ENCODE measurements around the gene BIN1.

DNA sequence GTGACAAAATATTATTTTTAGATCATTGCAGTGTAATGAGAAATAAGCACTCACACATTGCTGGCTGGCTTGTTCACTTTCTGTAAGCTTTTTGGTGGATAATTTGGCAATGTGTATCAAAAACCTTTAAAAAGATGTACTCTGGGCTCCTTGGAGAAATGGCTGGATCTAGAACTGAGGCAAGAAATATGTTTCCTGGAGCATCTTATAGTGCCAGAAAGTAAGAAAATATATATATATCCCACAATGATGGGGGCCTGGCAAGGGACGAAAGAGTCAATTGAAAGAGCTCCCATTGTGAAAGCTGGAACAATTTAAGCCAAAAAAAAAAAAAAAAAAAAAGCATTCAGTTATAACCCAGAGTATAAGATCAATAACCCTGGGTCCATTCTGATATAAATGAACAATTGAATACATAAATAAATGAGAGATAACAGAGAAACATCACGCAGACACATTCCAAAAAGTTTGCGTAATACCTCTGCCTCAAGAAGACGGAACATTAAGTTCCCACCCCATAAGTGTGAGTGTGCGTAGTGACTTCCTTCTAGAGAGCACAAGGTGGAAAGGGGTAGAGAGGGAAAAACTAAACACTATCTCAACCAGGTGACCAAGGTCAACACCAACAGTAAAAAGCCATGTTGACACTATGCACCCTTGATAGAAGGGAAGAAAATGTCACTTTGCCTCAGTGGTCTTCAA is 77.5 kb downstream of the BIN1 start:
- no peak for TF ChIP-seq POLR2A (IDR thresholded peaks at IDR 0.05; ENCODE audit: low read depth, low read length)
- TF ChIP-seq POLR2AphosphoS5 (IDR thresholded peaks at IDR 0.05; ENCODE audit: low read depth, low read length) = no peak
- TF ChIP-seq TAF1 (IDR thresholded peaks at IDR 0.05; ENCODE audit: low read depth, low read length) = no peak

Measured in GM12891 (cell line).